ENCODE data around the gene ZFYVE28. TPM values are rescaled to one million over a fixed set of nuclear protein-coding genes. Genes with fewer than 3 reads are reported as not detected.

Gene ZFYVE28
- total RNA-seq, 2 donors from 2014 or later: 5.7 to 16.8 TPM

GRCh38 chr4:2338754-2339457 lies 79.5 kb downstream of the ZFYVE28 start:
- no peak for ATAC-seq
- WGBS, 2 donors: 93 to 97% methylated on average over 18 to 27 of the region's 27 CpGs
- H3K36me3 ChIP-seq (replicated peaks in 1 of 2; ENCODE audit: insufficient read depth in 1 of 2, low read depth in 2 of 2): no peaks in the 10 kb centered on the region
- no peak for DNase-seq
- H3K27ac ChIP-seq: no peak overlapping the region
- H3K9me3 ChIP-seq: no peaks in the 10 kb centered on the region
- no peak overlapping the region for H3K4me3 ChIP-seq
- no peaks in the 10 kb centered on the region for H3K4me1 ChIP-seq
- TF ChIP-seq POLR2A (IDR thresholded peaks at IDR 0.05): no peak
- no peak for TF ChIP-seq CTCF (IDR thresholded peaks at IDR 0.05)
- no peaks in the 10 kb centered on the region for H3K27me3 ChIP-seq
- intact Hi-C loops (cut with DNase I): no loop called here

DNA sequence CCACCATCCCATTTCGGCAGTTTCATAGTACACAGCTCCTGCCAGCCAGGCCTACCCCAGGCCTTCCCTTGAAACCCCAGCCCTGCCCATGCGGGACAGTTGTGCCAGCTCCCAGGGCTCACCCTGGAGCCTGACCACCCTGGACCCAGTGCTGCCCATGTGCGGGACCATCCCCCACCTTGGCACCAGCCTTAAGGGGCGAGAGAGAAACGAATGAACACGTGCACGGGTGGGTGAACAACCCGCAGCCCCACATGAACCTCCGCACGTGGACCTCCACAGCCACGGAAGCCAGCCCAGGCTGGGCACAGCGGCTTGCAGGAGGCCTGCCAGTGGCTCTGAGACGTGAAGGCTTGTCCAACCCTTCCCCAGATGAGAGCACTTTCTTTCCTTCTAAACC lies 80.5 kb downstream of the ZFYVE28 start:
- no peaks in the 10 kb centered on the region for H3K4me1 ChIP-seq
- no peak for TF ChIP-seq CTCF (IDR thresholded peaks at IDR 0.05)
- TF ChIP-seq POLR2A (IDR thresholded peaks at IDR 0.05): no peak
- ATAC-seq: no peak
- no peaks in the 10 kb centered on the region for H3K27me3 ChIP-seq
- intact Hi-C loops (cut with DNase I): no loop called here
- 93 to 98% methylated on average over 5 of the region's 13 CpGs for WGBS, 2 donors
- H3K36me3 ChIP-seq (replicated peaks in 1 of 2; ENCODE audit: insufficient read depth in 1 of 2, low read depth in 2 of 2): no peaks in the 10 kb centered on the region
- no peak overlapping the region for H3K4me3 ChIP-seq
- H3K9me3 ChIP-seq: no peaks in the 10 kb centered on the region
- H3K27ac ChIP-seq: no peak overlapping the region
- DNase-seq: no peak

DNA sequence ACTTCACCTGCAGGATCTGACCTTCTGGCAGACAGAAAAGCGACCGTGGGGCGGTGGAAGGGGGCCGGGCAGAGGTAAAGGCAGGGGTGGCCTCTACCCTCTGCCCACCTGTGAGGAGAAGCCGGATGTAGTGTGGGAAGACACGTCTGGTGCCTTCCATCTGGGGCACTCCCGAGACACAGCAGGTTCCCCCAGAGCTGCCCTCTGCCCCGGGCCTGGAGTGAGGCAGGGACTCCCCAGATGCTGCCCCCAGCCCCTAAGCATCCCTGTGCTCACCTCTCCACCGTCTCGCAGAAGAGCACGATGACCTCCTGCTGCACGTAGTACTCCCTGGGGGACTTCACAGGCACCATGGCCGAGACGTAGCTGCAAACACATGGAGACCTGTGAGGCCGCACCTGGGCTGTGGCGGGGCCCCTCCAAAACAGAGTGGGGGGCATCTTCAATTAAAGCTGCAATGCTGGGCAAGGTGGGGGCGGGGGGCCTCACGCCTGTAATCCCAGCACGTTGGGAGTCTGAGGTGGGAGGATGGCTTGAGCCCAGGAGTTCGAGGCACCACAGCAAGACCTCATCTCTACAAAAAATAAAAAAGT lies 81.2 kb downstream of the ZFYVE28 start:
- TF ChIP-seq CTCF (IDR thresholded peaks at IDR 0.05) (no peak), POLR2A (IDR thresholded peaks at IDR 0.05) (no peak)
- WGBS, 2 donors: 88 to 93% methylated on average over 15 to 19 of the region's 20 CpGs
- intact Hi-C loops (cut with DNase I): no loop called here
- ATAC-seq (no peak), DNase-seq (no peak)
- Histone ChIP-seq H3K27ac (no peak overlapping the region), H3K27me3 (no peaks in the 10 kb centered on the region), H3K9me3 (no peaks in the 10 kb centered on the region), H3K36me3 (replicated peaks in 1 of 2; ENCODE audit: insufficient read depth in 1 of 2, low read depth in 2 of 2) (no peaks in the 10 kb centered on the region), H3K4me1 (no peaks in the 10 kb centered on the region), H3K4me3 (no peak overlapping the region)

- Histone ChIP-seq H3K27me3 (no peaks in the 10 kb centered on the region), H3K4me3 (no peak overlapping the region), H3K36me3 (replicated peaks in 1 of 2; ENCODE audit: insufficient read depth in 1 of 2, low read depth in 2 of 2) (no peaks in the 10 kb centered on the region), H3K9me3 (no peaks in the 10 kb centered on the region), H3K4me1 (no peaks in the 10 kb centered on the region), H3K27ac (no peak overlapping the region)
- TF ChIP-seq CTCF (IDR thresholded peaks at IDR 0.05): no peak
- no peak for TF ChIP-seq POLR2A (IDR thresholded peaks at IDR 0.05)
- intact Hi-C loops (cut with DNase I): no loop called here
- ATAC-seq (no peak), DNase-seq (no peak)
Measured at GRCh38 chr4:2336659-2337058, 81.8 kb downstream of the ZFYVE28 start.

DNA sequence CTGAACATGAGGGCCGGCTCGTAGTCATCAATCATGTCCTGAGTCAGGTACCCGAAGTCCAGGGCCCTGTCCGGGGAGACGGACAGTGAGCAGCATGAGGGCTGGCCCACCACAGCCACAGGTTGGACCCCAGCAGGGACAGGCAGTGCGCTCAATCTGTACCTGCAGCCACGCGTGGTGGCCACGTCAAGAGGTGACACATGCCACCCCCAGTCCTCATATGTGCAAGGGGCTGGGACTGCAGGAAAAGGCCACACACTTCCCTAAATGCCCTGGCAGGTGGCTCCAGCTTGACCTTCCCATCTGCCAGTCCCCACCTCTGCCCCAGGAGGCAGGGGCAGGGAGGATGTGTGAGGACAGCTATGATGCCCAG lies 82.7 kb downstream of the ZFYVE28 start:
- H3K4me3 ChIP-seq: no peak overlapping the region
- DNase-seq: no peak
- no peaks in the 10 kb centered on the region for H3K4me1 ChIP-seq
- no peaks in the 10 kb centered on the region for H3K27me3 ChIP-seq
- intact Hi-C loops (cut with DNase I): no loop called here
- H3K9me3 ChIP-seq: no peaks in the 10 kb centered on the region
- TF ChIP-seq POLR2A (IDR thresholded peaks at IDR 0.05): no peak
- TF ChIP-seq CTCF (IDR thresholded peaks at IDR 0.05): no peak
- WGBS, 2 donors: 77% methylated on average over 9 of the region's 9 CpGs; no CpG with 5 or more reads in 1 of the 2 donors
- H3K36me3 ChIP-seq (replicated peaks in 1 of 2; ENCODE audit: insufficient read depth in 1 of 2, low read depth in 2 of 2): no peaks in the 10 kb centered on the region
- no peak overlapping the region for H3K27ac ChIP-seq
- no peak for ATAC-seq

Data from body of pancreas (tissue), 4 donors.